ENCODE results near the gene NRXN3.

- no peak for TF ChIP-seq MXI1 (IDR thresholded peaks at IDR 0.05; ENCODE audit: low read depth, low read length)
- no peak for TF ChIP-seq EP300 (IDR thresholded peaks at IDR 0.05; ENCODE audit: borderline replicate concordance in 1 of 2, low read depth in 1 of 2, low read length in 1 of 2)
- TF ChIP-seq, protein P1, sequence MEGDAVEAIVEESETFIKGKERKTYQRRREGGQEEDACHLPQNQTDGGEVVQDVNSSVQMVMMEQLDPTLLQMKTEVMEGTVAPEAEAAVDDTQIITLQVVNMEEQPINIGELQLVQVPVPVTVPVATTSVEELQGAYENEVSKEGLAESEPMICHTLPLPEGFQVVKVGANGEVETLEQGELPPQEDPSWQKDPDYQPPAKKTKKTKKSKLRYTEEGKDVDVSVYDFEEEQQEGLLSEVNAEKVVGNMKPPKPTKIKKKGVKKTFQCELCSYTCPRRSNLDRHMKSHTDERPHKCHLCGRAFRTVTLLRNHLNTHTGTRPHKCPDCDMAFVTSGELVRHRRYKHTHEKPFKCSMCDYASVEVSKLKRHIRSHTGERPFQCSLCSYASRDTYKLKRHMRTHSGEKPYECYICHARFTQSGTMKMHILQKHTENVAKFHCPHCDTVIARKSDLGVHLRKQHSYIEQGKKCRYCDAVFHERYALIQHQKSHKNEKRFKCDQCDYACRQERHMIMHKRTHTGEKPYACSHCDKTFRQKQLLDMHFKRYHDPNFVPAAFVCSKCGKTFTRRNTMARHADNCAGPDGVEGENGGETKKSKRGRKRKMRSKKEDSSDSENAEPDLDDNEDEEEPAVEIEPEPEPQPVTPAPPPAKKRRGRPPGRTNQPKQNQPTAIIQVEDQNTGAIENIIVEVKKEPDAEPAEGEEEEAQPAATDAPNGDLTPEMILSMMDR (IDR thresholded peaks at IDR 0.05), result no peak
- TF ChIP-seq, protein P2, sequence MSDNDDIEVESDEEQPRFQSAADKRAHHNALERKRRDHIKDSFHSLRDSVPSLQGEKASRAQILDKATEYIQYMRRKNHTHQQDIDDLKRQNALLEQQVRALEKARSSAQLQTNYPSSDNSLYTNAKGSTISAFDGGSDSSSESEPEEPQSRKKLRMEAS (IDR thresholded peaks at IDR 0.05; ENCODE audit: low read depth), result no peak
- no peak for TF ChIP-seq JUND (IDR thresholded peaks at IDR 0.05)
- TF ChIP-seq GATA2 (CRISPR knock-in tag; IDR thresholded peaks at IDR 0.05), result no peak
- no peak for TF ChIP-seq TAF1 (IDR thresholded peaks at IDR 0.05; ENCODE audit: borderline replicate concordance, low read depth, low read length)
- TF ChIP-seq MEF2A (IDR thresholded peaks at IDR 0.05; ENCODE audit: borderline replicate concordance, low read depth), result no peak
- TF ChIP-seq, protein P3, sequence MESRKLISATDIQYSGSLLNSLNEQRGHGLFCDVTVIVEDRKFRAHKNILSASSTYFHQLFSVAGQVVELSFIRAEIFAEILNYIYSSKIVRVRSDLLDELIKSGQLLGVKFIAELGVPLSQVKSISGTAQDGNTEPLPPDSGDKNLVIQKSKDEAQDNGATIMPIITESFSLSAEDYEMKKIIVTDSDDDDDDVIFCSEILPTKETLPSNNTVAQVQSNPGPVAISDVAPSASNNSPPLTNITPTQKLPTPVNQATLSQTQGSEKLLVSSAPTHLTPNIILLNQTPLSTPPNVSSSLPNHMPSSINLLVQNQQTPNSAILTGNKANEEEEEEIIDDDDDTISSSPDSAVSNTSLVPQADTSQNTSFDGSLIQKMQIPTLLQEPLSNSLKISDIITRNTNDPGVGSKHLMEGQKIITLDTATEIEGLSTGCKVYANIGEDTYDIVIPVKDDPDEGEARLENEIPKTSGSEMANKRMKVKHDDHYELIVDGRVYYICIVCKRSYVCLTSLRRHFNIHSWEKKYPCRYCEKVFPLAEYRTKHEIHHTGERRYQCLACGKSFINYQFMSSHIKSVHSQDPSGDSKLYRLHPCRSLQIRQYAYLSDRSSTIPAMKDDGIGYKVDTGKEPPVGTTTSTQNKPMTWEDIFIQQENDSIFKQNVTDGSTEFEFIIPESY (IDR thresholded peaks at IDR 0.05; ENCODE audit: borderline replicate concordance, low read depth), result no peak
- TF ChIP-seq RCOR1 (IDR thresholded peaks at IDR 0.05; ENCODE audit: low read length), result no peak
- TF ChIP-seq, protein P4, sequence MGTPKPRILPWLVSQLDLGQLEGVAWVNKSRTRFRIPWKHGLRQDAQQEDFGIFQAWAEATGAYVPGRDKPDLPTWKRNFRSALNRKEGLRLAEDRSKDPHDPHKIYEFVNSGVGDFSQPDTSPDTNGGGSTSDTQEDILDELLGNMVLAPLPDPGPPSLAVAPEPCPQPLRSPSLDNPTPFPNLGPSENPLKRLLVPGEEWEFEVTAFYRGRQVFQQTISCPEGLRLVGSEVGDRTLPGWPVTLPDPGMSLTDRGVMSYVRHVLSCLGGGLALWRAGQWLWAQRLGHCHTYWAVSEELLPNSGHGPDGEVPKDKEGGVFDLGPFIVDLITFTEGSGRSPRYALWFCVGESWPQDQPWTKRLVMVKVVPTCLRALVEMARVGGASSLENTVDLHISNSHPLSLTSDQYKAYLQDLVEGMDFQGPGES (IDR thresholded peaks at IDR 0.05; ENCODE audit: low read depth, low read length), result no peak
- TF ChIP-seq, protein P5, sequence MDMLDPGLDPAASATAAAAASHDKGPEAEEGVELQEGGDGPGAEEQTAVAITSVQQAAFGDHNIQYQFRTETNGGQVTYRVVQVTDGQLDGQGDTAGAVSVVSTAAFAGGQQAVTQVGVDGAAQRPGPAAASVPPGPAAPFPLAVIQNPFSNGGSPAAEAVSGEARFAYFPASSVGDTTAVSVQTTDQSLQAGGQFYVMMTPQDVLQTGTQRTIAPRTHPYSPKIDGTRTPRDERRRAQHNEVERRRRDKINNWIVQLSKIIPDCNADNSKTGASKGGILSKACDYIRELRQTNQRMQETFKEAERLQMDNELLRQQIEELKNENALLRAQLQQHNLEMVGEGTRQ (IDR thresholded peaks at IDR 0.05; ENCODE audit: borderline replicate concordance, low read depth, low read length), result no peak
Observed at GRCh38 chr14:79831195-79831892, 1661.2 kb downstream of the NRXN3 start.

Data from SK-N-SH (cell line).